CD4-positive, alpha-beta T cell treated with Interleukin-1 beta for 1 hour (primary cell): ENCODE data around the gene RFNG.

Experiments
- DNase-seq, 2 donors: peaks; one replicate each; pipeline ENCODE4 v3.0.0-alpha.2; 2020 to 2022

Gene RFNG

DNA sequence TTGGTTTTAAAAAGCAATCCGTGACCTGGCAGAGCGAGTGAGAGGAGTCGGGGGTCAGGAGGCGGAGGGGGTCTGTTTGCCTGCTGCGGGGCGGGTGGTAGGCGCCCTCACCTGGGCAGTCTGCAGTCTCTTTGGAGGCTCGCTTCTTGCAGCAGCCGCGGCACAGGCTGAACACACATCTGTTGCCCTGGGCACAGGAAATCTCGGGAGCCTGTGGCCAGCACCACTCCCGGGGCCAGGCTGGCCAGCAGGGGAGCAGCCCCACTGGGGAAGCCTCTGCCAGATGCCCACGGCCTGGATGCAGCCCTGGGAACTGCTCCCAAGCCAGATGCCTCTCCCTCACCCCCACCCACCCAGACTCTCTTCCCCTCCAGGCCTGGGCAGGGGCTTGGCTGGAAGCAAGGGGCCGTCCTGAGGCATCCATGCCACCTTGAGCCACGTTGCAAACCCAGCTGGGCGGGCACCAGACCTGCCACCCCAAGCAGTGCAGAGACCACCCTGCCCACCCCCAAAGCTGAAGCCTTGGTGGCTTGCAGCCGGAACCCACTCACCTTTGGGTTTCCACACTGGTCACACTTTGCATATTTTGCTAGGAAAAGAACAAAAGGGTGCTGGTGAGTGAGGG, 6.7 kb upstream of the RFNG start:
- no peak for DNase-seq

DNA sequence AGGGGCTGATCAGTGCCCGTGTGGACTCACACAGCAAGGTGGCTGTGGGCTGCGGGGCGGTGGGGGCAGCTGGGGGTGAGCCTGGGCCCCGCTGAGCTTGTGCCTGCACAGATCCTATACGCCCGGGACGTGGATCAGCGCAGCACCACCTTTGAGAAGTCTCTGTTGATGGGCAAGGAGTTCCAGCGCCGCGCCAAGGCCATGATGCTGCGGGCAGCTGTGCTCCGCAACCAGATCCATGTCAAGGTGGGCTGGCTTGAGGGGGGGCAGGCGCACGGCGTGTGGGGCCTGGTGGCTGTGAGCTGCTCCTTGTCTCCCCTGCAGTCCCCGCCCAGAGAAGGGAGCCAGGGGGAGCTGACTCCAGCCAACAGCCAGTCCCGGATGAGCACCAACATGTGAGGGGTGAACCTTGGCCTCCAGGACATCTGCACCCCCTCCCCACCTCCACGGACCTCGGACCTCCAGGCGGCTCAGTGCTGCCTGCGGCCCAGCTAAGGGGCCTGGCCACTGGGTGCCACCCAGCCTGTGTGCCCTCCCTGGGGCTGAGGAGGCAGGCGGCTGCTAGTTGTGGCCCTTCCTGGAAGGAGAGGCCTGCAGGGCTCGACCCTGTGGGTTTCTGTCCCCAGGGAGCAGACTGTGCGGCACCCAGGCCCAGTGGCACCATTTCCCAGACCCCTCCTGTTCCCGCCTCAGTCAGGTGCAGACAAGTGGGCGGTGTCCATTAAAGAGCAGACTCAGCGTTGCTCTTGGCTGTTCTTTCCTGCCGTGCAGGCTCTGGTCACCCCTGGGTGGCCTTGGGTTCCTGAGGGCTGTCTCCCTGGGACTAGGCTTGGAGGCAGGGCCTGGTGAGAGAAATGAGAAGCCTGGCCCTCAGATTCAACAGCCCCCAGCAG, 5.4 kb upstream of the RFNG start:
- no peak for DNase-seq

GRCh38 chr17:82055965-82056728, 4.5 kb upstream of the RFNG start:
- no peak for DNase-seq

GRCh38 chr17:82055023-82055964, 3.7 kb upstream of the RFNG start:
- DNase-seq: no peak

DNA sequence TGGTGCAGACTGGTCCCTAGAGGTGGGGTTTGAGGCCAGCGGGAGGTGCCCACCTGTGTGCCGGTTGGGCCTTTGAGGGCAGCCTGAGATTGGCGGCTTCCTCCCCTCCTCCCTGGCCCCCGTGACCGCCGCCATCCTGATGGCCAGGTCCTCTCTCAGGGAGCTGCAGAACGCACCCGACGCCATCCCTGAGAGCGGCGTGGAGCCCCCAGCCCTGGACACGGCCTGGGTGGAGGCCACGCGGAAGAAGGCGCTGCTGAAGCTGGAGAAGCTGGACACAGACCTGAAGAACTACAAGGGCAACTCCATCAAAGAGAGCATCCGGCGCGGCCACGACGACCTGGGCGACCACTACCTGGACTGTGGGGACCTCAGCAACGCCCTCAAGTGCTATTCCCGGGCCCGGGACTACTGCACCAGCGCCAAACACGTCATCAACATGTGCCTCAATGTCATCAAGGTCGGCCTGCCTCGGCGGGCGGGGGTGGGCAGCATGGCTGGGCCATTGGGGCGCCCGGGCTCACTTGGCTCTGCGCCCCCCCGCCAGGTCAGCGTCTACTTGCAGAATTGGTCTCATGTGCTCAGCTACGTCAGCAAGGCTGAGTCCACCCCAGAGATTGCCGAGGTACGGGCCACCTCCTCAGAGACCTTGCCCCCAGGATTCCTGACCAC, 2.9 kb upstream of the RFNG start:
- no peak for DNase-seq

DNA sequence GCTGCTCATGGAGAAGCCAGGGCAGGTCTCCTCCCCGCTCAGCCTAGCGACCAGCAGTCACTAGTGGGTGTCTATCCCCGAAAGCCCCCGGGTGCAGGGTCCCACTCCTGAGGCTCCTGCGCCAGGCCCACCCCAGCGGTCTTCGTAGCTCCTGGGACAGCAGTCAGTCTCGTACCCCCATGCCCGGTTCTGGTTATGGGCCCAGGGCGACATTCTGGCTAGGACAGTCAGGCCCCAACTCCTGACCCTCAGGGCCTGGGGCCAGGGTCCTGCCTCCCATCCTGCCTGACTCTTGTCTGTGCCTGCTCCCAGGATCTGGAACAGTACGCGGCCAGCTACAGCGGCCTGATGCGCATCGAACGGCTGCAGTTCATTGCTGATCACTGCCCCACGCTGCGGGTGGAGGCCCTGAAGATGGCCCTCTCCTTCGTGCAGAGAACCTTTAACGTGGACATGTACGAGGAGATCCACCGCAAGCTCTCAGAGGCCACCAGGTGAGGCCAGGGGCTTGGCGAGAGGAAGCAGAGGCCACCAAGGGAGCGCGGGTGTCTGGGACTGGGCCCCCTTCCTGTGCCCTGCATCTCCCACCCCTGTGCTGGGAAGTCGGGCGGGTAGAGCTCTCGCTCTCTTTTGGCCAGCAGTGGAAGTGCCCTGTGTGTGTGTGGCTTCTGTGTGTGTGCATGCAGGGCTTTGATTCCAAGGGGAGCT, 2.1 kb upstream of the RFNG start:
- DNase-seq: no peak

GRCh38 chr17:82053130-82053529, 1.5 kb upstream of the RFNG start:
- no peak for DNase-seq

- no peak for DNase-seq
Measured at GRCh38 chr17:82052638-82053059, 1.0 kb upstream of the RFNG start.

DNA sequence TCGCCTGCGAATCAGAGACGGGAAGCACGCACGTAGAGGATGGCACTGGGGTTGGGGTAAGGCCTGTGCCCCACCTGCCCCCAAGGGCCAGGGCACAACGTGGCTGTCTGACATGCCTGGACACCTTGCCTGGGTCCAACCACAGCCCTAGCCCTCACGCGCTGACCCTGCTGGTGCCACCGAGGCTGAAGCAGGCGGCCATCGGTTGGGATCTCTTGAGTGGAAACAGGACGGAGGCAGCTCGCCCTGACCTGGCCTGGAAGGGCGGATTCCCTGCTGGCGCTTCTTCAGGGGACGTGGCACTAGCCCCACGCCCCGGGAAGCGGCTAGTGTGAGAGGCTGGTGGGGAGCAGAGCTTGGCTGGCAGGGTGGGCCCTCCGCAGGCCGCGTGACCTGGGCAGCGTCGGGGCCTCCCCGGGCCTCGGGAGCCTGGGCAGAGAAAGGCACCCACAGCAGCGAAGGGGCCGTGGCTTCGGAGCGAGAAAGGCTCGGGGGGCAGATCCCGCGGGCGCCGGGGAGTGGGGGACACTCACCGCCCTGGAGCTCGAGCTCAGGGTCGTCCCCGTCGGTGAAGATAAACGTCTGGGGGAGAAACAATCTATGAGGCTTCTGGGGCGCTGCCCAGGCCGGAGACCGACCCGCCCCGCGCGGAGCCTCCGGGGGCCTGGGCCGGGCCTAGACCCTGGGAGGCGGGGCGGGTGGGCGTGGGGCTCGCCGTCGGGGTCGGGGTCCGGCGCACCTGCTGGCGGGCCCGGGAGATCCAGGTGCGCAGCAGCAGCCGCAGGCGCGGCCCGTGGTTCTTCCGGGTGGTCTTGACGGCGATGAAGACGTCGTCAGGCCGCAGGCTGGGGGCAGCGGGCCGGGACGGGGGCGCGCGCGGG, 610 bp downstream of the RFNG start:
- no peak for DNase-seq

GRCh38 chr17:82050152-82050760, 1.4 kb downstream of the RFNG start:
- no peak for DNase-seq

DNA sequence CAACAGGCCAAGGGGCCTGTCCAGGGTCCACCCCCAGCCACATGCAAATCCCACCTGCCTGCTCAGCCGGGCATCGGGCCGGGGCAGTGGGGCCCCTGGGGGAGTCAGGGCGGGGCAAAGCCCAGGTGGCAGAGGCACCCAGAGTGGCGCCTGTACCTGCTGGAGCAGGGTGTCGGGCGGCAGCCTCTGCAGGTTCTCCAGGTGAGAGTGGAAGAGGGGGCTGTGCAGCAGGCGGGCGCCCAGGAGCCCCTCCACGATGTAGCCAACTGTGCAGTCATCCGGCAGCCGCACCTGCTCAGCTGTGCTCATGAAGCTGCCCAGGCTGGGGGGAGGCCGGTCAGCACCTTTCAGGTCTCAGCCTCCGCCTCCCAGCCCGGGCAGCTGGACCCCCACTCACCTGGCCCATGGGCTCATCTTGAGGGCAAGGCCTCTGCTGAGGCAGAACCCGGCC, 2.1 kb downstream of the RFNG start:
- no peak for DNase-seq

- DNase-seq: no peak
Measured at GRCh38 chr17:82049106-82049505, 2.5 kb downstream of the RFNG start.

DNA sequence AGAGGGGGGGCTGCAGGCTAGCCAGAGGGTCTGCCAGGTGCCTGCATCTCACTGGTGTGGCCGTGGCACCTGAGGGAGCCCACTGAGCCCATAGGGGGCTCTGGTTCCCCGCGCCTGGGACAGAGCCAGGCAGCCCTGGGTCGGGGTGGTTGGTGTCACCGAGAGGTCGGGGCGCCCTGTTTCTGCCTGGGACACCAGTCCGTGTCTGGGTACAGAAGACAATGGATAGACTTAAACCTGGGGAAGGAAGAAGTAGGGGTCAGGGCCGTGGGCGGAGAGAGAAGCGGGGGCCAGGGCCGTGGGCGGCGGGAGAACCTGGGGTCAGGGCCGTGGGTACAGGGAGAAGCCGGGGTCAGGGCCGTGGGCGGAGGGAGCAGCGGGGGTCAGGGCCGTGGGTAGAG, 3.0 kb downstream of the RFNG start:
- DNase-seq: no peak

- DNase-seq: no peak
Measured at GRCh38 chr17:82047914-82048570, 3.6 kb downstream of the RFNG start.

GRCh38 chr17:82047379-82047778, 4.2 kb downstream of the RFNG start:
- DNase-seq: no peak

- DNase-seq: no peak
Measured at GRCh38 chr17:82046903-82047302, 4.7 kb downstream of the RFNG start.

- no peak for DNase-seq
Measured at GRCh38 chr17:82045936-82046484, 5.6 kb downstream of the RFNG start.

GRCh38 chr17:82043507-82043906, 8.1 kb downstream of the RFNG start:
- DNase-seq: no peak

- no peak for DNase-seq
Measured at GRCh38 chr17:82042649-82043048, 9.0 kb downstream of the RFNG start.
